Fibroblast of lung (primary cell): ENCODE data around the gene RNF113B.

Experiments
- CTCF ChIP-seq, 2 donors: IDR thresholded peaks in 1 of 2; conservative IDR thresholded peaks in 1 of 2; 1 replicate in 1 of 2; 2 replicates in 1 of 2; pipeline ENCODE4 v1.5.1; 2011 to 2012; ENCODE audit warnings: low read length in 2 of 2, control low read depth in 1 of 2, inconsistent platforms in 1 of 2, low read depth in 1 of 2, mild to moderate bottlenecking in 1 of 2
- EZH2 ChIP-seq: IDR thresholded peaks from 2 replicates; pipeline ENCODE4 v1.5.1; 2012; ENCODE audit warnings: low read length, control low read depth, mild to moderate bottlenecking; ENCODE audit errors: missing control alignments

DNA sequence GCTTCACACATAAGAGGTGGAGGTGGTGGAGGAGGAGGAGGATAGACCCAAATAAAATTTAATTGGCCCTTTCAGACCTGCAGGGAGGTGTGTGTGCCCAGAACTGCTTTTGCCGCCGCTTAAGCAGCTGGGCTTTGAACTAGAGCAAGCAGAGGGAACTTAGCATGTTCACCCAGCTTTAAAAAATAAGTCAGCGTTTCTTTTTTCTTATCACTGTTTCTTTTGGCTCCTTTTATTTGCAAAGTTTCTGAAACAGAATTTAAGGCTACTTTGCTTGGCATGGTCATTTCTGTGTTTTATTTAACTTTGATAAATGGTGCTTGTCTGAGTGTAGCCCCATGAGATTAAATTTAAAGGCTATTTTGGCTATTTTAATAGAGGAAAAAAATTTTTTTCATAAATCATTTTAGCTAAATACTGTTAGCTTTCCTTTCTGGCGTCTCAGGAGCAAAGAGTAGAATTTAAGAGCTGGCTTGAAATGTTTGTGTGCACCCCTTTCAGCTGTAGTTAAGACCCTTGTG, 43.3 kb upstream of the RNF113B start:
- no peak for TF ChIP-seq EZH2
- no peak for TF ChIP-seq CTCF (conservative IDR thresholded peaks at IDR 0.05 in 1 of 2, IDR thresholded peaks at IDR 0.05 in 1 of 2; ENCODE audit: low read depth in 1 of 2, low read length in 2 of 2)
